GM12878 (cell line): ENCODE measurements around the gene B3GALT4. TPM values are rescaled to one million over a fixed set of nuclear protein-coding genes. Genes with fewer than 3 reads are reported as not detected.
A peak's percentile ranks its signal among the peaks of the same experiment; 100 is the strongest.

ENCODE experiments used
- ASH2L ChIP-seq: fragments of 300-600, 200-600 bp; sonication (generic); IDR thresholded peaks from 2 replicates; pipeline ENCODE4 v1.6.1; 2017; ENCODE audit warnings: low read depth, mild to moderate bottlenecking, borderline replicate concordance
- ATF3 ChIP-seq: IDR thresholded peaks from 2 replicates; pipeline ENCODE4 v1.6.1; 2011; ENCODE audit warnings: low read depth, mild to moderate bottlenecking, low read length, moderate library complexity, borderline replicate concordance; ENCODE audit errors: extremely low read depth
- BMI1 ChIP-seq: fragments of 450-650 bp; IDR thresholded peaks from 2 replicates; pipeline ENCODE4 v1.6.1; 2016; ENCODE audit warnings: mild to moderate bottlenecking, moderate library complexity, borderline replicate concordance
- CBFB ChIP-seq: IDR thresholded peaks from 2 replicates; pipeline ENCODE4 v1.6.1; 2016; ENCODE audit warnings: antibody characterized with exemption, low read depth
- CBX5 ChIP-seq: sonication (generic); IDR thresholded peaks from 2 replicates; pipeline ENCODE4 v1.6.1; 2016; ENCODE audit warnings: low read depth, moderate library complexity, mild to moderate bottlenecking, inconsistent platforms
- CEBPZ ChIP-seq: fragments of 150-350 bp; IDR thresholded peaks from 2 replicates; pipeline ENCODE4 v1.6.1; 2016; ENCODE audit warnings: low read depth, low read length
- CREM ChIP-seq: IDR thresholded peaks from 2 replicates; pipeline ENCODE4 v1.6.1; 2014; ENCODE audit warnings: antibody characterized with exemption, low read depth
- DPF2 ChIP-seq: fragments of 450-650 bp; IDR thresholded peaks from 2 replicates; pipeline ENCODE4 v1.6.1; 2017; ENCODE audit warnings: mild to moderate bottlenecking
- ETV6 ChIP-seq, 2 experiments: fragments of 450-650 bp in 1 of 2; IDR thresholded peaks in 1 of 2; conservative IDR thresholded peaks in 1 of 2; 2 replicates each; pipeline ENCODE4 v1.6.1; 2014; ENCODE audit warnings: antibody characterized with exemption in 1 of 2, borderline replicate concordance in 1 of 2, low read depth in 1 of 2, mild to moderate bottlenecking in 1 of 2, moderate library complexity in 1 of 2
- KDM1A ChIP-seq: fragments of 200-600 bp; sonication (generic); IDR thresholded peaks from 2 replicates; pipeline ENCODE4 v1.6.1; 2016; ENCODE audit warnings: borderline replicate concordance
- KLF5 ChIP-seq: fragments of 450-650 bp; IDR thresholded peaks from 2 replicates; pipeline ENCODE4 v1.6.1; 2014; ENCODE audit warnings: mild to moderate bottlenecking; ENCODE audit not compliant: partially characterized antibody
- MEF2B ChIP-seq: fragments of 450-650 bp; IDR thresholded peaks from 2 replicates; pipeline ENCODE4 v1.6.1; 2018; ENCODE audit warnings: mild to moderate bottlenecking, moderate library complexity; ENCODE audit not compliant: partially characterized antibody, poor library complexity, severe bottlenecking
- MXI1 ChIP-seq: fragments of 150-350 bp; IDR thresholded peaks from 2 replicates; pipeline ENCODE4 v1.6.1; 2011; ENCODE audit warnings: low read depth, mild to moderate bottlenecking, inconsistent platforms, low read length, improper control_type of control experiment
- NFIC ChIP-seq: IDR thresholded peaks from 2 replicates; pipeline ENCODE4 v1.6.1; 2012; ENCODE audit warnings: low read depth, mild to moderate bottlenecking, inconsistent platforms, low read length, moderate library complexity
- NFXL1 ChIP-seq: fragments of 450-650 bp; IDR thresholded peaks from 2 replicates; pipeline ENCODE4 v1.6.1; 2017; ENCODE audit warnings: antibody characterized with exemption, mild to moderate bottlenecking, borderline replicate concordance
- PAX8 ChIP-seq: fragments of 450-650 bp; IDR thresholded peaks from 2 replicates; pipeline ENCODE4 v1.6.1; 2017; ENCODE audit warnings: mild to moderate bottlenecking, moderate library complexity
- STAT1 ChIP-seq: fragments of 450-650 bp; conservative IDR thresholded peaks from 2 replicates; pipeline ENCODE4 v1.6.1; 2014; ENCODE audit warnings: antibody characterized with exemption, mild to moderate bottlenecking
- WRNIP1 ChIP-seq: IDR thresholded peaks from 2 replicates; pipeline ENCODE4 v1.6.1; 2011; ENCODE audit warnings: low read depth, low read length, improper control_type of control experiment, borderline replicate concordance
- ZBED1 ChIP-seq: IDR thresholded peaks from 2 replicates; pipeline ENCODE4 v1.6.1; 2016; ENCODE audit warnings: borderline replicate concordance
- ZNF622 ChIP-seq: fragments of 450-650 bp; IDR thresholded peaks from 2 replicates; pipeline ENCODE4 v1.6.1; 2017; ENCODE audit warnings: mild to moderate bottlenecking, inconsistent platforms
- polyA plus RNA-seq, 11 experiments: library from polyadenylated mRNA; depleted of rRNA in 4 of 11; unstranded in 6 of 11; stranded (reverse) in 5 of 11; fragments of >200 nt; fragmentation: Nextera tagmentation in 4 of 11; fragmentation: Illumina TruSeq in 1 of 11; extraction: Ambion mirVana in 4 of 11; extraction: Trizol in 1 of 11; gene quantifications; 1 replicate in 1 of 11; 2 replicates in 10 of 11; pipeline versions ENCODE4 v1.2.1 to v1.2.3, GENCODE V29; 2011 to 2016; ENCODE audit warnings: inconsistent platforms in 2 of 11, missing spikeins in 2 of 11, low read depth in 1 of 11
- total RNA-seq, 4 experiments: library from RNA; depleted of rRNA in 3 of 4; stranded (reverse); fragments of >200 nt in 3 of 4; fragmentation: Illumina TruSeq in 1 of 4; extraction: Trizol in 1 of 4; gene quantifications; 2 replicates each; pipeline versions ENCODE4 v1.2.1 to v1.2.3, GENCODE V29; 2013 to 2021
- TF ChIP-seq, protein P1 (sequence below): fragments of 450-650 bp; IDR thresholded peaks from 2 replicates; pipeline ENCODE4 v1.6.1; 2018; ENCODE audit warnings: borderline replicate concordance, mild to moderate bottlenecking; ENCODE audit not compliant: partially characterized antibody
- TF ChIP-seq, protein P2 (sequence below): fragments of 450-650 bp; IDR thresholded peaks from 2 replicates; pipeline ENCODE4 v1.6.1; 2017; ENCODE audit warnings: mild to moderate bottlenecking

B3GALT4 gene
- total and polyA plus RNA-seq, 10 of the 15 experiments (the other 5 are each of a cell fraction or from before 2014, with no cell fraction given), result 0.27 to 8.2 (median 2.6) TPM

GRCh38 chr6:33276864-33277662 is at the start of gene B3GALT4 (continued):
- TF ChIP-seq CEBPZ, result no peak
- no peak for TF ChIP-seq STAT1
- no peak for TF ChIP-seq KLF5
- no peak for TF ChIP-seq KDM1A
- TF ChIP-seq WRNIP1, result no peak
- TF ChIP-seq, protein P1, sequence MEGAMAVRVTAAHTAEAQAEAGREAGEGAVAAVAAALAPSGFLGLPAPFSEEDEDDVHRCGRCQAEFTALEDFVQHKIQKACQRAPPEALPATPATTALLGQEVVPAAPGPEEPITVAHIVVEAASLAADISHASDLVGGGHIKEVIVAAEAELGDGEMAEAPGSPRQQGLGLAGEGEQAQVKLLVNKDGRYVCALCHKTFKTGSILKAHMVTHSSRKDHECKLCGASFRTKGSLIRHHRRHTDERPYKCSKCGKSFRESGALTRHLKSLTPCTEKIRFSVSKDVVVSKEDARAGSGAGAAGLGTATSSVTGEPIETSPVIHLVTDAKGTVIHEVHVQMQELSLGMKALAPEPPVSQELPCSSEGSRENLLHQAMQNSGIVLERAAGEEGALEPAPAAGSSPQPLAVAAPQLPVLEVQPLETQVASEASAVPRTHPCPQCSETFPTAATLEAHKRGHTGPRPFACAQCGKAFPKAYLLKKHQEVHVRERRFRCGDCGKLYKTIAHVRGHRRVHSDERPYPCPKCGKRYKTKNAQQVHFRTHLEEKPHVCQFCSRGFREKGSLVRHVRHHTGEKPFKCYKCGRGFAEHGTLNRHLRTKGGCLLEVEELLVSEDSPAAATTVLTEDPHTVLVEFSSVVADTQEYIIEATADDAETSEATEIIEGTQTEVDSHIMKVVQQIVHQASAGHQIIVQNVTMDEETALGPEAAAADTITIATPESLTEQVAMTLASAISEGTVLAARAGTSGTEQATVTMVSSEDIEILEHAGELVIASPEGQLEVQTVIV, result no peak
- peak; percentile 58 for TF ChIP-seq CREM
- peak; percentile 67 for TF ChIP-seq MXI1
- no peak for TF ChIP-seq ZNF622
- TF ChIP-seq PAX8, result no peak
- no peak for TF ChIP-seq BMI1
- TF ChIP-seq NFIC, result no peak
- TF ChIP-seq, protein P2, sequence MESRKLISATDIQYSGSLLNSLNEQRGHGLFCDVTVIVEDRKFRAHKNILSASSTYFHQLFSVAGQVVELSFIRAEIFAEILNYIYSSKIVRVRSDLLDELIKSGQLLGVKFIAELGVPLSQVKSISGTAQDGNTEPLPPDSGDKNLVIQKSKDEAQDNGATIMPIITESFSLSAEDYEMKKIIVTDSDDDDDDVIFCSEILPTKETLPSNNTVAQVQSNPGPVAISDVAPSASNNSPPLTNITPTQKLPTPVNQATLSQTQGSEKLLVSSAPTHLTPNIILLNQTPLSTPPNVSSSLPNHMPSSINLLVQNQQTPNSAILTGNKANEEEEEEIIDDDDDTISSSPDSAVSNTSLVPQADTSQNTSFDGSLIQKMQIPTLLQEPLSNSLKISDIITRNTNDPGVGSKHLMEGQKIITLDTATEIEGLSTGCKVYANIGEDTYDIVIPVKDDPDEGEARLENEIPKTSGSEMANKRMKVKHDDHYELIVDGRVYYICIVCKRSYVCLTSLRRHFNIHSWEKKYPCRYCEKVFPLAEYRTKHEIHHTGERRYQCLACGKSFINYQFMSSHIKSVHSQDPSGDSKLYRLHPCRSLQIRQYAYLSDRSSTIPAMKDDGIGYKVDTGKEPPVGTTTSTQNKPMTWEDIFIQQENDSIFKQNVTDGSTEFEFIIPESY, result no peak
- TF ChIP-seq ASH2L, result no peak
- peak in 1 of 2 experiments; percentile 62; a peak in 2 of 4 replicates for TF ChIP-seq ETV6 (conservative IDR thresholded peaks at IDR 0.05 in 1 of 2, IDR thresholded peaks at IDR 0.05 in 1 of 2; ENCODE audit: borderline replicate concordance in 1 of 2, low read depth in 1 of 2)
- no peak for TF ChIP-seq MEF2B
- no peak for TF ChIP-seq CBFB
- TF ChIP-seq CBX5, result no peak
- TF ChIP-seq DPF2, result peak; percentile 91
- TF ChIP-seq ZBED1, result no peak; the same call in 1 of the 2 replicates
- TF ChIP-seq NFXL1, result no peak
- no peak for TF ChIP-seq ATF3
